Aorta (tissue), 5 donors: ENCODE results near the gene C3orf38. TPM values are rescaled to one million over a fixed set of nuclear protein-coding genes. Genes with fewer than 3 reads are reported as not detected.

Source experiments
- ATAC-seq: fragments of 200-7000 bp; cut with Tn5 transposase; one replicate; pipeline ENCODE4 v1.9.1; 2022; ENCODE audit warnings: moderate library complexity; ENCODE audit not compliant: low FRiP score
- DNase-seq, 2 donors: peaks; one replicate each; pipeline ENCODE4 v3.0.0-alpha.2; 2020
- H3K27ac ChIP-seq, 2 donors: one replicate each; pipeline ENCODE4 v1.5.1; 2013; ENCODE audit warnings: low read length in 2 of 2, mild to moderate bottlenecking in 2 of 2, moderate library complexity in 2 of 2, control low read depth in 1 of 2, inconsistent platforms in 1 of 2, low read depth in 1 of 2
- H3K27me3 ChIP-seq, 2 donors: one replicate each; pipeline ENCODE4 v1.6.1; 2013; ENCODE audit warnings: control low read depth in 1 of 2, low read length in 1 of 2, mild to moderate bottlenecking in 1 of 2, moderate library complexity in 1 of 2; ENCODE audit not compliant: insufficient read depth in 2 of 2, control insufficient read depth in 1 of 2
- H3K36me3 ChIP-seq, 2 donors: one replicate each; pipeline ENCODE4 v1.6.1; 2013; ENCODE audit warnings: control low read depth in 1 of 2, low read length in 1 of 2, mild to moderate bottlenecking in 1 of 2; ENCODE audit not compliant: insufficient read depth in 2 of 2, control insufficient read depth in 1 of 2
- H3K4me1 ChIP-seq, 2 donors: one replicate each; pipeline ENCODE4 v1.6.1; 2013; ENCODE audit warnings: low read length in 2 of 2, control low read depth in 1 of 2, mild to moderate bottlenecking in 1 of 2, moderate library complexity in 1 of 2; ENCODE audit not compliant: insufficient read depth in 2 of 2, control insufficient read depth in 1 of 2
- H3K4me3 ChIP-seq, 2 donors: one replicate each; pipeline ENCODE4 v1.5.1; 2013; ENCODE audit warnings: low read length in 2 of 2, control low read depth in 1 of 2, mild to moderate bottlenecking in 1 of 2
- H3K9me3 ChIP-seq: one replicate; pipeline ENCODE4 v1.6.1; 2013; ENCODE audit warnings: mild to moderate bottlenecking, low read length; ENCODE audit not compliant: control insufficient read depth
- WGBS, 2 donors: extraction: QIAGEN DNeasy Blood & Tissue Kit; methylation state at CpG; one replicate each; pipeline ENCODE4 v1.1.7; 2013; 5-methylcytosine and 5-hydroxymethylcytosine counted together
- intact Hi-C, 2 donors: fragments of 100-400 bp; cut with DNase I; formaldehyde crosslinking; loops; one replicate each; pipeline versions ENCODE4 v1.14.2 to v1.15.0; 2022
- polyA plus RNA-seq, 2 donors: library from polyadenylated mRNA; stranded (reverse); fragments of 200-250 nt; gene quantifications; one replicate each; pipeline ENCODE4 v1.2.3, GENCODE V29; 2013
- total RNA-seq, 2 donors: library from RNA; stranded (reverse); fragmentation: NEBNext Ultra II Directional; extraction: Animal tissue kit (Norgen Biotek cat#: 25700); gene quantifications; one replicate each; pipeline ENCODE4 v1.2.1, GENCODE V29; 2021
- donor health status: healthy with polysubstance abuse.
- donor health status: Bipolar disorder and iron deficiency.
- donor health status: DM: no; HTN: no; CAD: no.
- donor health status: DM: no; HTN: no; CAD: no.
- donor health status: DM: yes; HTN: yes; CAD: no.

C3orf38 gene
- total and polyA plus RNA-seq, 4 donors: 10.3 to 23.6 (median 17.6) TPM

GRCh38 chr3:88148651-88149050, 1.1 kb upstream of the C3orf38 start:
- no peak for DNase-seq
- H3K4me3 ChIP-seq: peak overlapping the region in 1 of 2 donors; percentile 95

DNA sequence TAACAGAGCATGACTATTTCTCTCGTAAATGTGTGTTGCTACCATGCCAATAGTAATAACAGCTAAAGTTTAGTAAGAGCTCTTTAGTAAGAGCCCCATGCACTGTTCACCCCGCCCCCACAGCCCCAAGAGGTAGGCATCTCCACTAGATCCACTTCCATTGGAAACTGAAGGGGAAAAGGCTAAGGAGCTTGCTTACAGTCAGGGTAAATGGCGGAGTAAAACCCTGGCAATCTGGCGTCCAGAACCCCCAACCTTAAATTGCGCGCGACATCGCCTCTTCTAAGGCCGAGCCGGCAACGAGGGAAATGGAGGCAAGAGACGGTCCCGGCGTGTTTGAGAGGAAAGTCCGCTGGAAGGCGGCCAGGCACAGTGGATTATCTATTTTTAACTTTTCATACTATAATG, 654 bp upstream of the C3orf38 start:
- Histone ChIP-seq H3K4me1 (peaks cover 0 to 5% of the 10 kb centered on the region in 2 donors), H3K36me3 (no peaks in the 10 kb centered on the region), H3K27ac (peak overlapping the region in 1 of 2 donors; percentile 24), H3K9me3 (no peaks in the 10 kb centered on the region), H3K4me3 (peak overlapping the region; percentile 52 to 95), H3K27me3 (no peaks in the 10 kb centered on the region)
- 0% methylated on average over 16 of the region's 16 CpGs for WGBS, 2 donors
- DNase-seq (no peak), ATAC-seq (no peak)
- intact Hi-C loops: loop anchor here in 1 of 2 donors (5.0 kb wide), 1 partner anchor 92 kb away; the partner anchor contains the start of genes CGGBP1 and ZNF654

More at GRCh38 chr3:88148651-88149050, 1.1 kb upstream of the C3orf38 start:
- no peak overlapping the region for H3K27ac ChIP-seq
- intact Hi-C loops: loop anchor here in 1 of 2 donors (5.0 kb wide), 1 partner anchor 91 kb away; the partner anchor contains the start of genes CGGBP1 and ZNF654
- H3K4me1 ChIP-seq: peaks cover 0 to 5% of the 10 kb centered on the region in 2 donors
- WGBS, 2 donors: 60 to 67% methylated on average over 17 of the region's 17 CpGs
- ATAC-seq: no peak
- no peaks in the 10 kb centered on the region for H3K27me3 ChIP-seq
- H3K9me3 ChIP-seq: no peaks in the 10 kb centered on the region
- H3K36me3 ChIP-seq: no peaks in the 10 kb centered on the region

- peak overlapping the region in 1 of 2 donors; percentile 88 for H3K27ac ChIP-seq
- H3K27me3 ChIP-seq: no peaks in the 10 kb centered on the region
- 1% methylated on average over 8 of the region's 8 CpGs for WGBS, 2 donors
- intact Hi-C loops: loop anchor here in 1 of 2 donors (2.0 kb wide), 1 partner anchor 92 kb away; the partner anchor contains the start of genes CGGBP1 and ZNF654
- peak overlapping the region; percentile 52 to 95 for H3K4me3 ChIP-seq
- peaks cover 0 to 5% of the 10 kb centered on the region in 2 donors for H3K36me3 ChIP-seq
- H3K4me1 ChIP-seq: peaks cover 0 to 5% of the 10 kb centered on the region in 2 donors
- no peaks in the 10 kb centered on the region for H3K9me3 ChIP-seq
- ATAC-seq: peak; percentile 39
- DNase-seq: no peak
Measured at GRCh38 chr3:88150371-88150770, 612 bp downstream of the C3orf38 start.

- peak overlapping the region; percentile 52 to 95 for H3K4me3 ChIP-seq
- no peak for DNase-seq
- no peaks in the 10 kb centered on the region for H3K27me3 ChIP-seq
- H3K36me3 ChIP-seq: peaks cover 0 to 5% of the 10 kb centered on the region in 2 donors
- peaks cover 0 to 5% of the 10 kb centered on the region in 2 donors for H3K4me1 ChIP-seq
- H3K27ac ChIP-seq: no peak overlapping the region
- ATAC-seq: no peak
- H3K9me3 ChIP-seq: no peaks in the 10 kb centered on the region
- intact Hi-C loops: loop anchor here in 1 of 2 donors (2.0 kb wide), 1 partner anchor 92 kb away; the partner anchor contains the start of genes CGGBP1 and ZNF654
- 0 to 1% methylated on average over 6 of the region's 6 CpGs for WGBS, 2 donors
Measured at GRCh38 chr3:88150806-88151205, 1.0 kb downstream of the C3orf38 start.

DNA sequence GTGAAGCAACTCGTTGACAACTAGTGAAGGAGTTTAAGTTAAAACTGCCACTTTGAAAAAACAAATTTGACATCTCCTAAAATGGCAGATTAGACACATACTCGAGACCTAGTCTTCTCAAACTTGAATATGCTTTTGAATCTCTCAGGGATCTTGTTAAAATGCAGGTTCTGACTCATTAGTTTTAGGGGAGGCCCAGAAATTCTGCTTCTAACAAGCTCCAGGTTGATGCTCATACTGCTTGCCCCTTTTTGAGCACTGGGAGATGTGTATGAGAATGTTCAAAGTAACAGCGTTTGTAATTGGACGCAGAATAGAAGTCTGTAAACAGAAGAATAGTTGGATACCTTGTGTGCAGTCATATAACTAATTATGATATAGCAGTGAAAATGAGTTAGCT, 1.6 kb downstream of the C3orf38 start:
- peak overlapping the region in 1 of 2 donors; percentile 95 for H3K4me3 ChIP-seq
- ATAC-seq (no peak), DNase-seq (no peak)
- WGBS, 2 donors: 25 to 30% methylated on average over 4 of the region's 4 CpGs
- intact Hi-C loops: loop anchor here in 1 of 2 donors (2.0 kb wide), 1 partner anchor 93 kb away; the partner anchor contains the start of genes CGGBP1 and ZNF654
- no peaks in the 10 kb centered on the region for H3K9me3 ChIP-seq
- peaks cover 0 to 5% of the 10 kb centered on the region in 2 donors for H3K4me1 ChIP-seq
- no peaks in the 10 kb centered on the region for H3K27me3 ChIP-seq
- peaks cover 2 to 10% of the 10 kb centered on the region in 2 donors for H3K36me3 ChIP-seq
- H3K27ac ChIP-seq: no peak overlapping the region

- ATAC-seq (no peak), DNase-seq (no peak)
- H3K27me3 ChIP-seq: no peaks in the 10 kb centered on the region
- H3K36me3 ChIP-seq: peaks cover 2 to 11% of the 10 kb centered on the region in 2 donors
- H3K4me3 ChIP-seq: no peak overlapping the region
- peaks cover 0 to 5% of the 10 kb centered on the region in 2 donors for H3K4me1 ChIP-seq
- no peaks in the 10 kb centered on the region for H3K9me3 ChIP-seq
- WGBS, 2 donors: 72 to 82% methylated on average over 2 of the region's 2 CpGs
- H3K27ac ChIP-seq: no peak overlapping the region
- intact Hi-C loops: no loop called here
Measured at GRCh38 chr3:88152841-88153240, 3.1 kb downstream of the C3orf38 start.

DNA sequence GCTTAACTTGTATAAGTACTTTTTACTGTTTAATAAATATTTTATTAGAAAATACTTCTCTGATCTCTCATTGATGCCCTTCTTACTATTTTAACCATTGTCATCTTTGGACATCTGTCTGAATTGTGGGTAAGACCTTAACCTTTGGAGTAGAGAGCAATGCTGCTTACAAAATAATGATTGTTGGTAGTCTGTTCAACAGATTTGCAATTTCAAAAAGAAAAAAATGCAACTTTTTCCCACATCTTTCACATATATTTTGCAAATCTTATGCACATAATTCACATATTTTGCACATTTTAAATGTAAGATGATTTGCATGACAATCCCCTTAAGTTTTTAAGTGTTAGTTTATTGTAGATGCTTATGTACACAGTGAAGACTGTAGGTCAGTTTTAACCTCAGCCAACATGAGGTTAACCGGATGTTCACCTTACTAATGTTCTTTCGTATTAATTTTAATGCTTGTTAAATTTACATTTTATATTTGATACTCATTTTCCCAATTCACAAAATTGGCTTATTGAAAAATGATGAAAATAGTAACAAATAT, 16.7 kb downstream of the C3orf38 start:
- 98 to 99% methylated on average over 2 of the region's 2 CpGs for WGBS, 2 donors
- Histone ChIP-seq H3K27ac (no peak overlapping the region), H3K4me1 (no peaks in the 10 kb centered on the region), H3K9me3 (no peaks in the 10 kb centered on the region), H3K4me3 (no peak overlapping the region), H3K36me3 (no peaks in the 10 kb centered on the region), H3K27me3 (no peaks in the 10 kb centered on the region)
- ATAC-seq: no peak
- intact Hi-C loops: no loop called here
- no peak for DNase-seq

DNA sequence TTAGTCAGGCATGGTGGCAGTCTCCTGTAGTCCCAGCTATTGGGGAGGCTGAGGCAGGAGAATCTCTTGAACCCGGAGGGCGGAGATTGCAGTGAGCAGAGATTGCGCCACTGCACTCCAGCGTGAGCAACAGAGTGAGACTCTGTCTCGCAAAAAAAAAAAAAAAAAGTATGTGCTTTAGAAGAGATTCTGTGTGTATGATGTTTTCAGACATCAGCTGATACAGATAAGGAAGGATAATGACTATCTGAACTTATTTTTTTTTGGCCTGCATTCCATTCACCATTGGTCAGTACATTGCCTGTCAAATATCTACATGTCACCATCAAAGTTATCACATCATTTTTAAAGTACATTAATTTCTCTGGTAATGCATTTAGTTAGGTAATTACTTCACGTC, 17.4 kb downstream of the C3orf38 start:
- no peak for ATAC-seq
- DNase-seq: no peak
- intact Hi-C loops: no loop called here
- H3K4me3 ChIP-seq: no peak overlapping the region
- 93 to 95% methylated on average over 6 of the region's 6 CpGs for WGBS, 2 donors
- no peaks in the 10 kb centered on the region for H3K9me3 ChIP-seq
- H3K36me3 ChIP-seq: no peaks in the 10 kb centered on the region
- H3K4me1 ChIP-seq: no peaks in the 10 kb centered on the region
- no peak overlapping the region for H3K27ac ChIP-seq
- H3K27me3 ChIP-seq: no peaks in the 10 kb centered on the region

- DNase-seq (no peak), ATAC-seq (no peak)
- Histone ChIP-seq H3K4me3 (no peak overlapping the region), H3K4me1 (no peaks in the 10 kb centered on the region), H3K27me3 (no peaks in the 10 kb centered on the region), H3K36me3 (no peaks in the 10 kb centered on the region), H3K9me3 (no peaks in the 10 kb centered on the region), H3K27ac (no peak overlapping the region)
- intact Hi-C loops: no loop called here
- 88 to 96% methylated on average over 2 of the region's 2 CpGs for WGBS, 2 donors
Measured at GRCh38 chr3:88167704-88168103, 17.9 kb downstream of the C3orf38 start.
